H1 (cell line): ENCODE results near the gene TPSAB1.

ENCODE experiments used
- CTCF ChIP-seq, 3 experiments: IDR thresholded peaks; 1 replicate in 2 of 3; 2 replicates in 1 of 3; pipeline versions ENCODE4 v1.5.1 to v1.6.1; 2011; ENCODE audit warnings: low read length in 3 of 3, mild to moderate bottlenecking in 3 of 3, inconsistent platforms in 2 of 3, low read depth in 1 of 3, moderate library complexity in 1 of 3; ENCODE audit not compliant: insufficient read depth in 1 of 3; ENCODE audit errors: control extremely low read depth in 1 of 3
- EP300 ChIP-seq, 2 experiments: IDR thresholded peaks; 1 replicate in 1 of 2; 2 replicates in 1 of 2; pipeline ENCODE4 v1.6.1; 2011 to 2012; ENCODE audit warnings: low read depth in 2 of 2, low read length in 2 of 2, mild to moderate bottlenecking in 2 of 2, borderline replicate concordance in 1 of 2, inconsistent platforms in 1 of 2, moderate library complexity in 1 of 2
- EZH2 ChIP-seq: fragments of 200-600 bp; sonication (generic); IDR thresholded peaks from 2 replicates; pipeline ENCODE4 v1.7.1; 2012; ENCODE audit warnings: low read depth, mild to moderate bottlenecking, moderate library complexity, low read length, inconsistent platforms; ENCODE audit not compliant: severe bottlenecking
- GTF2F1 ChIP-seq: IDR thresholded peaks from 2 replicates; pipeline ENCODE4 v1.6.1; 2012; ENCODE audit warnings: low read depth, low read length, improper control_type of control experiment, borderline replicate concordance
- HDAC6 ChIP-seq: IDR thresholded peaks from one replicate; pipeline ENCODE4 v1.7.1; 2012; ENCODE audit warnings: low read depth, mild to moderate bottlenecking, inconsistent platforms, low read length, moderate library complexity
- JUN ChIP-seq: IDR thresholded peaks from 2 replicates; pipeline ENCODE4 v1.6.1; 2011; ENCODE audit warnings: low read depth, mild to moderate bottlenecking, improper control_type of control experiment, low read length
- POLR2AphosphoS5 ChIP-seq: IDR thresholded peaks from 2 replicates; pipeline ENCODE4 v1.6.1; 2011; ENCODE audit warnings: low read depth, low read length
- SUZ12 ChIP-seq: fragments of 200-600 bp; sonication (generic); IDR thresholded peaks from 2 replicates; pipeline ENCODE4 v1.6.1; 2012; ENCODE audit warnings: mild to moderate bottlenecking, inconsistent platforms, low read length, moderate library complexity, mixed read lengths

DNA sequence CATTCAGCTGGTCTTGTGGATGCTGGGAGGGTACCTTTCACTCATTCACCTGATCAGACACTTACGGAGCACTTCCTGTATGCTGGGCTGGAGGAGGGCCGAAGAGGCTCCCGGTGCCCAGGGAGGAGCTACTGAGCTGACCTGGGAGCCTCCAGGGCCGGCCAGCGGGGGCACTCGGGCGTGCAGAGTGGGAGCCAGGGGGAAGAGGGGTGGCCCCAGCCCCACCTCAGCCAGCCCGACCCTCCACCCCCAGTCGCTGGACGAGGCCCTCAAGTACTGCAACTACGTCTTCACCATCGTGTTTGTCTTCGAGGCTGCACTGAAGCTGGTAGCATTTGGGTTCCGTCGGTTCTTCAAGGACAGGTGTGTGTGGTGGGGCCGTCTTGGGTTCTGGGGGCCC, 25.8 kb upstream of the TPSAB1 start:
- TF ChIP-seq CTCF (IDR thresholded peaks at IDR 0.05; ENCODE audit: control extremely low read depth in 1 of 3, insufficient read depth in 1 of 3, low read depth in 1 of 3, low read length in 3 of 3) = no peak
- no peak for TF ChIP-seq EZH2
- no peak for TF ChIP-seq GTF2F1
- no peak for TF ChIP-seq JUN
- no peak for TF ChIP-seq POLR2AphosphoS5
- no peak for TF ChIP-seq SUZ12
- TF ChIP-seq HDAC6 = no peak
- TF ChIP-seq EP300 (IDR thresholded peaks at IDR 0.05; ENCODE audit: borderline replicate concordance in 1 of 2, low read depth in 2 of 2, low read length in 2 of 2) = no peak
